Measurements from ENCODE around the gene TBC1D16. TPM values are rescaled to one million over a fixed set of nuclear protein-coding genes. Genes with fewer than 3 reads are reported as not detected.

TBC1D16 gene
- total RNA-seq, 1 donor from 2014 or later, result 19.3 TPM

DNA sequence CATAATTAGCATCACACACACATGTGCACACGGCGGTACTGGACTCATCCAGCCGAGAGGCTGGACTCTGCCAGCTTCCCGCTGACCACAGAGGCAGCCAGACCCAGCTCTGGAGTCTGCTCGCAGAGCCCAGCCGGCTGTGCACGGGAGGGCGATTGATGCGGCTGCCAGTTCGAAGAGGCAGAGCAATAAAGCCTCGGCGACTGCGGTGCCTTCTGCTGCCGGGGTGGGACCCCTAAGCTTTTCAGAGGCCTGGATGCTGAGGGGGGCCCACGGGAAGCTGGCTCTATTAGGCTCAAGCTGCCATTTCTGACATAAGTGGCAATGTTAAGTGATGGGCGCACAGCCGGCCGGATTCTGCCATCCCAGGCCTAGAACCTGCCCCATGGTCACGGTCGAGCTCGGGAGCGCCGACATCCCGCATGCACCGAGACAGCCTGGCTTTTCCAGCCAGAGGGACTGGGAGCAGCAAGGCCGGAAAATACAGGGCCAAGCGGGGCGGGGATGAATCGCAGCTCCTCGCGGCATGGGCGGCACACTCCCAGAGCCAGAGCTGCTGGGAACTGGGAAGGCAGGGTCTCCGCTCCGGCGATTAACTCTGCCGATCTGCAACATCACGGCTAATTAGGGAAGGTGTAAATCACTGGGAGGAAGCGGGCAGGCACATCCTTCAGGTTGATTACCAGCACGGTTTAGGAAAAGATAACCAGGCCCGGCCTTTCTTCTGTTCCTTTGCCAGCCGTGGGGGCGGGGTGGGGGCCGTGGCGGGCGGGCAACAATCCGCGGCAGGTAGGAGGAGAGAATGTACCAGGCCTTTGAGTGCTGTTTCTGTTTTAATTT is 57.7 kb downstream of the TBC1D16 start:
- Histone ChIP-seq H3K27me3 (ENCODE audit: control insufficient read depth in 3 of 3, insufficient read depth in 3 of 3, low read length in 3 of 3) (no peaks in the 10 kb centered on the region), H3K27ac (ENCODE audit: low read depth, low read length) (no peak overlapping the region), H3K9ac (ENCODE audit: low read depth in 1 of 3, low read length in 3 of 3) (no peak overlapping the region), H3K4me3 (ENCODE audit: low read length in 3 of 3) (no peak overlapping the region), H3K4me1 (ENCODE audit: control insufficient read depth in 3 of 3, insufficient read depth in 3 of 3, low read length in 3 of 3) (no peaks in the 10 kb centered on the region), H3K9me3 (ENCODE audit: control insufficient read depth in 3 of 3, low read length in 3 of 3) (no peaks in the 10 kb centered on the region), H3K36me3 (ENCODE audit: control insufficient read depth in 3 of 3, insufficient read depth in 3 of 3, low read length in 3 of 3) (no peaks in the 10 kb centered on the region)

DNA sequence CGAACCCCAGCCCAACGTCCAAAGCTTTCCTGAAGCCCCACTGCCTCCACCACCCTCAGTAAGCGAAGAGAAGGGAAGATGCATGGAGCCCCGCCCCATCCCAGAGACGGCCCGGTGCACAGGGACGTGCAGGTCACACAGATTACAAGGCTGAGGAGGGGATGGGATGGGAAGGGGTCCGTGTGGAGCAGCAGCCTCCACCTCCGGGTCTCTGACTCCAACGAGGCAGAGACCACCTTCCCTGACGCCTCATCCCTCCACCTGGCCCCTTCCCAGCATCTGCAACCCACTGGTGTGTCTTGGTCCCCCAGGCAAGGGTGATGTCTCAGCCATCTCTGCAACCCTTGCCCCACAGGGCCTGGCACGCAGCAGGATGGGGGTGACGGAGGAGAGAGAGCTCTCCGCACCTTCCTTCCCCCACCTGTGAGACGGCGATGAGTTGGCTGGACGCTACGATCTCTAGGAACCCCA is 58.5 kb downstream of the TBC1D16 start:
- Histone ChIP-seq H3K9me3 (ENCODE audit: control insufficient read depth in 3 of 3, low read length in 3 of 3) (no peaks in the 10 kb centered on the region), H3K36me3 (ENCODE audit: control insufficient read depth in 3 of 3, insufficient read depth in 3 of 3, low read length in 3 of 3) (no peaks in the 10 kb centered on the region), H3K4me3 (ENCODE audit: low read length in 3 of 3) (no peak overlapping the region), H3K4me1 (ENCODE audit: control insufficient read depth in 3 of 3, insufficient read depth in 3 of 3, low read length in 3 of 3) (no peaks in the 10 kb centered on the region), H3K27me3 (ENCODE audit: control insufficient read depth in 3 of 3, insufficient read depth in 3 of 3, low read length in 3 of 3) (no peaks in the 10 kb centered on the region), H3K27ac (ENCODE audit: low read depth, low read length) (no peak overlapping the region), H3K9ac (ENCODE audit: low read depth in 1 of 3, low read length in 3 of 3) (no peak overlapping the region)

DNA sequence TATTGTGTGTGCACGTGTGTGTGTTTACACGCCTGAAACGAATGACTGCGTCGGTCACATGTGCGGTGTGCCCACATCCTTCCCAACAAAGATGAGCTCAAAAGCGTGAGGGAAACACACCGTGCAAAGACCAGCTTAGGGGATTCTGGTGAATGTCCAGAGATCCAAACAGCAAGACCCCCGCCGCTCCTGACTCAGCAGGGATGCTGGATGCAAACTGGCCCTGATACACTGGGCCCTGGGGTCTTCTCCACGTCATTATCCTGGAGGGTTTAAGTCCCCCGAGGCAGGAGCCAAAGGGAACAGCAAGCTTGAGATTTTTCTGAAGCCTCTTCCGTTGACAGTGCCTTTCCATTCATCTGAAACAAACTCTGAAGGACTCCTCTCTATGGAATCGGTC is 59.2 kb downstream of the TBC1D16 start:
- no peak overlapping the region for H3K9ac ChIP-seq (ENCODE audit: low read depth in 1 of 3, low read length in 3 of 3)
- H3K4me3 ChIP-seq (ENCODE audit: low read length in 3 of 3), result no peak overlapping the region
- no peak overlapping the region for H3K27ac ChIP-seq (ENCODE audit: low read depth, low read length)
- no peaks in the 10 kb centered on the region for H3K9me3 ChIP-seq (ENCODE audit: control insufficient read depth in 3 of 3, low read length in 3 of 3)
- H3K27me3 ChIP-seq (ENCODE audit: control insufficient read depth in 3 of 3, insufficient read depth in 3 of 3, low read length in 3 of 3), result no peaks in the 10 kb centered on the region
- H3K36me3 ChIP-seq (ENCODE audit: control insufficient read depth in 3 of 3, insufficient read depth in 3 of 3, low read length in 3 of 3), result peaks cover 0 to 3% (median 0%) of the 10 kb centered on the region in 3 donors
- H3K4me1 ChIP-seq (ENCODE audit: control insufficient read depth in 3 of 3, insufficient read depth in 3 of 3, low read length in 3 of 3), result no peaks in the 10 kb centered on the region

DNA sequence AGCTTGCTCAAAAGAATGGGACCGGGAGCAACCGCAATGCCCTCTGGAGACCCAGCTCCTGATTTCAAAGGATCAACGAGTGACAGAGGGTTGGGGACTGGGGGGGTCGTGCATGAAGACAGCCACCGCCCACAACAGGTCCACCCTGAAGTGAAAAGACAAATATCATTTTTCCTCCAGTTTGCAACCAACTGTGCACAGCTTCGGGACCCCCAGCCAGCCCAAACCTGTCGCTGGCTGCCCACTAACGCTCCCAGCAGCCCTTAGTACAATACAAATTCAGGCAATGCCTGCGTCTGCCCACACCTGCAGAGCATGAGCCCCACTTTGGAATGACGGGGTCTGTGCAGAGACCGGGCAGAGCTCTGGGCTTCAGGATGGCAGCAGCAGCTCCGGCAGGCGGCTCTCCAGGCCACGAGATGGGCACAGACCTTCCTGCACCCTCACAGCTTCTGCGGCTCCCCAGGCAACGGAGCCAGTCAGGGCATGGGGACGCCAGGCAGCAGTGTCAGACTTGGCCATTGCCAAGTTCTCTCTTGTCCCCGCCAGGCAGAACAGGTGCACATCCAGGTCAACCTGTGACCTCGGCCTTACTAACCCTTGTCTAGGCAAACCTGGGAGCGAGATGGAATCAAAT is 60.1 kb downstream of the TBC1D16 start:
- no peaks in the 10 kb centered on the region for H3K9me3 ChIP-seq (ENCODE audit: control insufficient read depth in 3 of 3, low read length in 3 of 3)
- no peak overlapping the region for H3K4me3 ChIP-seq (ENCODE audit: low read length in 3 of 3)
- H3K27me3 ChIP-seq (ENCODE audit: control insufficient read depth in 3 of 3, insufficient read depth in 3 of 3, low read length in 3 of 3), result no peaks in the 10 kb centered on the region
- no peak overlapping the region for H3K9ac ChIP-seq (ENCODE audit: low read depth in 1 of 3, low read length in 3 of 3)
- no peaks in the 10 kb centered on the region for H3K4me1 ChIP-seq (ENCODE audit: control insufficient read depth in 3 of 3, insufficient read depth in 3 of 3, low read length in 3 of 3)
- no peak overlapping the region for H3K27ac ChIP-seq (ENCODE audit: low read depth, low read length)
- peaks cover 0 to 3% (median 0%) of the 10 kb centered on the region in 3 donors for H3K36me3 ChIP-seq (ENCODE audit: control insufficient read depth in 3 of 3, insufficient read depth in 3 of 3, low read length in 3 of 3)

DNA sequence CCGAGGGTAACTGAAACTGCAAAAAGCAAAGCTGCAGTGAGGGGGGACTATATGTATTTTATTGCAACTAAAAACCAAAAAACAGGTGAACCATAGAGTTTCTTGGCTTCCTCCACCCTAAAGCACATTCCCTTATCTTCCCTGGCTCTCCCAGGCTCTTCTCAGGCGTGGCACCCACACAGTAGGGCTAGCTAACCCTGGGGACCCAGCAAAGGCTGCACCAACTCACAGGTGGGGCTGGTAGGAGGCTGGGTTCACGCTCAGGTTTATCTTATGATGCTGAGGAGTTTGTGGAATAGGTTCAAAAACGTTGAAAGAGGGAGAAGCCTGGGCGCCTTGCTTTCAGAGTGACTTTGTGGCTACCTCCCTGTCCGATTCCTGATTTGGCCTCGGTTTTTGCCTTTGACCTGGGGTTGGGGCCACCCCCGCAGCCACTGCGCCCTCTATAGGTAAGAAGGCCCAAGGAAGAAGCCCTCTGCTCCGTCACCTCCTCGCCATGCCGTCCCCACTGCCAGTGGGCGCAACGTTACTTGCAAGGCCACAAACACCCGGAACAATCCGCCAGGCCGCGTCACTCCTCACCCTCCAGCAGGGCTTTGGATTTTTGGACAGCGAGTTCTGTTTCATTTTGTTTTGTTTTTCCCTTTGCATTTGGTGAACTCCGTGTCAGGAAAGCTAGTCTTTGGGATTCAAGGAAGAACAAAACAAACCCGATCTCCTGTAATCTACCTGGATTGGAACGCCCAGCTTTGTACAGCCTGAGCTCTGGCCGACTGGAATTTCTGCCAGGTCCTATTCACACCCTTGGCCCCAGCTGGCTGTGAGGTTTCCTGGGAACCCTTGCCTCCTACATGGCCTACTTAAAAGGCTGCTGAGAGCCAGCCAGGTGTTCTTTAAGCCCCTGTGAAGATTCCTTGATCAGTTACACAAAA is 60.8 kb downstream of the TBC1D16 start:
- Histone ChIP-seq H3K27me3 (ENCODE audit: control insufficient read depth in 3 of 3, insufficient read depth in 3 of 3, low read length in 3 of 3) (no peaks in the 10 kb centered on the region), H3K4me1 (ENCODE audit: control insufficient read depth in 3 of 3, insufficient read depth in 3 of 3, low read length in 3 of 3) (no peaks in the 10 kb centered on the region), H3K9ac (ENCODE audit: low read depth in 1 of 3, low read length in 3 of 3) (no peak overlapping the region)

DNA sequence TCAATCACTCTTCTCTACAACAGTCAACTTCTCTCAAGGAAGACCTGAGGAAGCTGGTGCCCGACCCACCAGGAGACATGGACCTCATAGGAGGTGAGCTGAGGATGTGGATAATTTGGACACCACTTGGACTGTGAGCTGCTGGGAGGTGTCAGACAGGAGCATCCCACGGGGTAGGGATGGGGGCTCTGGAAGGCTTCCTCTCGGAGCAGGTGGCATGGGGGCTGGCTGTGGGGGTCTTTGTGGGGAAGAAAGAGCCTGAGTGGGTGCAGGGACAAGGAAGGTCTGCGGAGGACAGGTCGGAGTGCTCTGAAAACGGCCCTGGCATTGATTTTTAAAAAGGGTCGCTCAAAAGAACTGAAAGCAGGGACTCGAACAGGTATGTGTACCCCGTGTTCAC is 64.0 kb downstream of the TBC1D16 start:
- peaks cover 0 to 3% (median 0%) of the 10 kb centered on the region in 3 donors for H3K36me3 ChIP-seq (ENCODE audit: control insufficient read depth in 3 of 3, insufficient read depth in 3 of 3, low read length in 3 of 3)
- H3K9me3 ChIP-seq (ENCODE audit: control insufficient read depth in 3 of 3, low read length in 3 of 3), result no peaks in the 10 kb centered on the region
- H3K4me3 ChIP-seq (ENCODE audit: low read length in 3 of 3), result no peak overlapping the region
- no peak overlapping the region for H3K27ac ChIP-seq (ENCODE audit: low read depth, low read length)
- no peaks in the 10 kb centered on the region for H3K4me1 ChIP-seq (ENCODE audit: control insufficient read depth in 3 of 3, insufficient read depth in 3 of 3, low read length in 3 of 3)
- no peaks in the 10 kb centered on the region for H3K27me3 ChIP-seq (ENCODE audit: control insufficient read depth in 3 of 3, insufficient read depth in 3 of 3, low read length in 3 of 3)
- H3K9ac ChIP-seq (ENCODE audit: low read depth in 1 of 3, low read length in 3 of 3), result no peak overlapping the region

More for the DNA sequence above, 60.8 kb downstream of the TBC1D16 start:
- H3K27ac ChIP-seq (ENCODE audit: low read depth, low read length), result no peak overlapping the region
- peaks cover 0 to 3% (median 0%) of the 10 kb centered on the region in 3 donors for H3K36me3 ChIP-seq (ENCODE audit: control insufficient read depth in 3 of 3, insufficient read depth in 3 of 3, low read length in 3 of 3)
- no peak overlapping the region for H3K4me3 ChIP-seq (ENCODE audit: low read length in 3 of 3)
- no peaks in the 10 kb centered on the region for H3K9me3 ChIP-seq (ENCODE audit: control insufficient read depth in 3 of 3, low read length in 3 of 3)

DNA sequence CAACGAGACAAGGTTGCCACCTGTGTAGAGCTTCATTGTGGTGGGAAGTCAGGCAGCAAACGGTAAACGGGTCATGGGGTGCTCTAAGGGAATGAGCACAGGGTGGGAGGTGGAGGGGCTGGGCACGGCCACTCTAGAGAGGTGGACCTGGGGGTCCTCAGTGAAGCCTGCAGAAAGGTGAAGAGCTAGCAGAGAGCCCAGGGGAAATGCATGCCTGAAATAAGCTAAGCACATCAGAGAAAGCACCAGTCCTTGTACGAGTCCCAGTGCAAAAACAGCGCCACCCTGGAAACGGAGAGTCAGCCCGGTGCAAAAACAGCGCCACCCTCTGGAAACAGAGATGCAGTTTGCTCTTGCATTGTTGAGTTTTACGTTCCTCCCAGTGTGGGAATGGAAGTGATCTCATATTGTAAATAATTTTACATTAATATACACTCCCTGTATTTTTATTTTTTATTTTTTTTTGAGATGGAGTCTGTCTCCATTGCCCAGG is 65.0 kb downstream of the TBC1D16 start:
- Histone ChIP-seq H3K9me3 (ENCODE audit: control insufficient read depth in 3 of 3, low read length in 3 of 3) (no peaks in the 10 kb centered on the region), H3K27ac (ENCODE audit: low read depth, low read length) (no peak overlapping the region), H3K4me1 (ENCODE audit: control insufficient read depth in 3 of 3, insufficient read depth in 3 of 3, low read length in 3 of 3) (no peaks in the 10 kb centered on the region), H3K36me3 (ENCODE audit: control insufficient read depth in 3 of 3, insufficient read depth in 3 of 3, low read length in 3 of 3) (peaks cover 0 to 3% (median 0%) of the 10 kb centered on the region in 3 donors), H3K4me3 (ENCODE audit: low read length in 3 of 3) (no peak overlapping the region), H3K9ac (ENCODE audit: low read depth in 1 of 3, low read length in 3 of 3) (no peak overlapping the region), H3K27me3 (ENCODE audit: control insufficient read depth in 3 of 3, insufficient read depth in 3 of 3, low read length in 3 of 3) (peaks cover 0 to 3% (median 0%) of the 10 kb centered on the region in 3 donors)

DNA sequence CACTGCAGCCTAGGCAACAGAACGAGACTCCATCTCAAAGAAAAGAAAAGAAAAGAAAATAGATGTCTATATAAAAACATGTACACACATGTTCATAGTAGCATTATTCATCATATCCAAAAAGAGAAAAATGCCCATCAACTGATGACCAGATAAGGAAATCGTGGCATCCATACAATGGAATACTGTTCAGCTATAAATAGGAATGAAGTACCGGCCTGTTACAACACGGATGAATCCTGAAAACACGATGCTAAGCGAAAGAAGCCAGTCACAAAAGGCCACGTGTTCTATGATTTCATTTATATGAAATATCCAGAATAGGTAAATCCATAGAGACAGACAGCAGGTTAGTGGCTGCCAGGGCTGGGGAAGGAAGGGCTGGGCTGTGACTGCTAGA is 65.8 kb downstream of the TBC1D16 start:
- H3K9ac ChIP-seq (ENCODE audit: low read depth in 1 of 3, low read length in 3 of 3), result no peak overlapping the region
- no peak overlapping the region for H3K27ac ChIP-seq (ENCODE audit: low read depth, low read length)
- no peaks in the 10 kb centered on the region for H3K9me3 ChIP-seq (ENCODE audit: control insufficient read depth in 3 of 3, low read length in 3 of 3)
- H3K36me3 ChIP-seq (ENCODE audit: control insufficient read depth in 3 of 3, insufficient read depth in 3 of 3, low read length in 3 of 3), result peaks cover 0 to 3% (median 0%) of the 10 kb centered on the region in 3 donors
- H3K27me3 ChIP-seq (ENCODE audit: control insufficient read depth in 3 of 3, insufficient read depth in 3 of 3, low read length in 3 of 3), result peaks cover 0 to 3% (median 0%) of the 10 kb centered on the region in 3 donors
- H3K4me3 ChIP-seq (ENCODE audit: low read length in 3 of 3), result no peak overlapping the region
- no peaks in the 10 kb centered on the region for H3K4me1 ChIP-seq (ENCODE audit: control insufficient read depth in 3 of 3, insufficient read depth in 3 of 3, low read length in 3 of 3)

DNA sequence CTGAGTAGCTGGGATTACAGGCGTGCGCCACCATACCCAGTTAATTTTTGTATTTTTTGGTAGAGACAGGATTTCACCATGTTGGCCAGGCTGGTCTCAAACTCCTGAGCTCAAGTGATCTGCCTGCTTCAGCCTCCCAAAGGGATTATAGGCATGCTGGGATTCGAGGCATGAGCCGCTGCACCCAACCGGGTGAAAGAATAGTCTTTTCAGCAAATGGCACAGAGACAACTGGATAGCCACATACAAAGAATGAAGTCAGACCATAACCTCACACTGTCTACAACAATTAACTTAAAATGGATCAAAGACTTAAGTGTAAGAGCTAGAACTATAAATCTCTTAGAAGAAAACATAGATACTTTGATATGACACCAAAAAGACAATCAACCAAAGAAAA is 67.6 kb downstream of the TBC1D16 start:
- Histone ChIP-seq H3K27ac (ENCODE audit: low read depth, low read length) (no peak overlapping the region), H3K9ac (ENCODE audit: low read depth in 1 of 3, low read length in 3 of 3) (no peak overlapping the region), H3K4me3 (ENCODE audit: low read length in 3 of 3) (no peak overlapping the region), H3K4me1 (ENCODE audit: control insufficient read depth in 3 of 3, insufficient read depth in 3 of 3, low read length in 3 of 3) (no peaks in the 10 kb centered on the region), H3K9me3 (ENCODE audit: control insufficient read depth in 3 of 3, low read length in 3 of 3) (no peaks in the 10 kb centered on the region), H3K27me3 (ENCODE audit: control insufficient read depth in 3 of 3, insufficient read depth in 3 of 3, low read length in 3 of 3) (peaks cover 0 to 3% (median 0%) of the 10 kb centered on the region in 3 donors), H3K36me3 (ENCODE audit: control insufficient read depth in 3 of 3, insufficient read depth in 3 of 3, low read length in 3 of 3) (peaks cover 0 to 3% (median 0%) of the 10 kb centered on the region in 3 donors)

Data from skeletal muscle tissue (tissue), 4 donors.